Measurements from ENCODE around the gene ARAF. TPM values are rescaled to one million over a fixed set of nuclear protein-coding genes. Genes with fewer than 3 reads are reported as not detected.
"Not testable (repeated sequence)": the region's sequence is repeated elsewhere in the genome, so short reads cannot be mapped to it uniquely, and the experiment has no call there.

Gene ARAF
- total RNA-seq, 1 donor from 2014 or later, result 66.8 TPM

- no peak for TF ChIP-seq CTCF (IDR thresholded peaks at IDR 0.05)
- Mint-ChIP-seq H3K27me3 (ENCODE audit: unreplicated experiment) (peaks cover 3% of the 10 kb centered on the region), H3K4me1 (ENCODE audit: unreplicated experiment) (peaks cover 11% of the 10 kb centered on the region), H3K9me3 (ENCODE audit: unreplicated experiment) (peaks cover 18% of the 10 kb centered on the region), H3K27ac (ENCODE audit: unreplicated experiment) (no peak overlapping the region), H3K4me3 (ENCODE audit: unreplicated experiment) (no peak overlapping the region), H3K36me3 (ENCODE audit: unreplicated experiment) (no peaks in the 10 kb centered on the region)
- no peak for DNase-seq (ENCODE audit: extremely low spot score, unreplicated experiment)
Observed at GRCh38 chrX:47593522-47593921, 32.5 kb downstream of the ARAF start.

GRCh38 chrX:47595716-47596251, 34.8 kb downstream of the ARAF start:
- Mint-ChIP-seq H3K27ac (ENCODE audit: unreplicated experiment) (peak overlapping the region; percentile 70), H3K27me3 (ENCODE audit: unreplicated experiment) (peaks cover 6% of the 10 kb centered on the region)
- peak; percentile 10 for DNase-seq (ENCODE audit: extremely low spot score, unreplicated experiment)

GRCh38 chrX:47596256-47596655, 35.3 kb downstream of the ARAF start:
- DNase-seq (ENCODE audit: extremely low spot score, unreplicated experiment), result peak; percentile 2

More at GRCh38 chrX:47595716-47596251, 34.8 kb downstream of the ARAF start:
- Mint-ChIP-seq H3K9me3 (ENCODE audit: unreplicated experiment) (peaks cover 30% of the 10 kb centered on the region), H3K4me1 (ENCODE audit: unreplicated experiment) (peaks cover 11% of the 10 kb centered on the region), H3K36me3 (ENCODE audit: unreplicated experiment) (no peaks in the 10 kb centered on the region), H3K4me3 (ENCODE audit: unreplicated experiment) (no peak overlapping the region)
- no peak for TF ChIP-seq CTCF (IDR thresholded peaks at IDR 0.05)

GRCh38 chrX:47597222-47597621, 36.2 kb downstream of the ARAF start:
- Mint-ChIP-seq H3K4me1 (ENCODE audit: unreplicated experiment) (peaks cover 11% of the 10 kb centered on the region), H3K27me3 (ENCODE audit: unreplicated experiment) (peaks cover 8% of the 10 kb centered on the region), H3K27ac (ENCODE audit: unreplicated experiment) (no peak overlapping the region)

More at GRCh38 chrX:47596256-47596655, 35.3 kb downstream of the ARAF start:
- H3K36me3 Mint-ChIP-seq (ENCODE audit: unreplicated experiment), result no peaks in the 10 kb centered on the region
- peaks cover 34% of the 10 kb centered on the region for H3K9me3 Mint-ChIP-seq (ENCODE audit: unreplicated experiment)
- TF ChIP-seq CTCF (IDR thresholded peaks at IDR 0.05), result no peak
- H3K4me1 Mint-ChIP-seq (ENCODE audit: unreplicated experiment), result peaks cover 11% of the 10 kb centered on the region
- peak overlapping the region; percentile 70 for H3K27ac Mint-ChIP-seq (ENCODE audit: unreplicated experiment)
- H3K4me3 Mint-ChIP-seq (ENCODE audit: unreplicated experiment), result no peak overlapping the region
- peaks cover 8% of the 10 kb centered on the region for H3K27me3 Mint-ChIP-seq (ENCODE audit: unreplicated experiment)

GRCh38 chrX:47603125-47603524, 42.1 kb downstream of the ARAF start:
- DNase-seq (ENCODE audit: extremely low spot score, unreplicated experiment), result peak; percentile 5
- H3K27ac Mint-ChIP-seq (ENCODE audit: unreplicated experiment); H3K36me3 Mint-ChIP-seq (ENCODE audit: unreplicated experiment); H3K4me1 Mint-ChIP-seq (ENCODE audit: unreplicated experiment); H3K4me3 Mint-ChIP-seq (ENCODE audit: unreplicated experiment); H3K27me3 Mint-ChIP-seq (ENCODE audit: unreplicated experiment): not testable (repeated sequence)
- H3K9me3 Mint-ChIP-seq (ENCODE audit: unreplicated experiment), result peaks cover 22% of the 10 kb centered on the region

More at GRCh38 chrX:47597222-47597621, 36.2 kb downstream of the ARAF start:
- no peak for DNase-seq (ENCODE audit: extremely low spot score, unreplicated experiment)
- peaks cover 40% of the 10 kb centered on the region for H3K9me3 Mint-ChIP-seq (ENCODE audit: unreplicated experiment)
- no peak for TF ChIP-seq CTCF (IDR thresholded peaks at IDR 0.05)
- no peak overlapping the region for H3K4me3 Mint-ChIP-seq (ENCODE audit: unreplicated experiment)
- H3K36me3 Mint-ChIP-seq (ENCODE audit: unreplicated experiment), result no peaks in the 10 kb centered on the region
